Renal cortical epithelial cell (primary cell): ENCODE measurements around the gene CDH23. TPM values are rescaled to one million over a fixed set of nuclear protein-coding genes. Genes with fewer than 3 reads are reported as not detected.

Experiments
- DNase-seq: peaks from one replicate; pipeline ENCODE4 v3.0.0-alpha.2; 2011; ENCODE audit warnings: low read depth
- total RNA-seq: library from RNA; depleted of rRNA; stranded (reverse); fragments of >200 nt; gene quantifications from 2 replicates; pipeline ENCODE4 v1.2.3, GENCODE V29; 2014

CDH23 gene
- total RNA-seq, 1 donor from 2014 or later = not detected

DNA sequence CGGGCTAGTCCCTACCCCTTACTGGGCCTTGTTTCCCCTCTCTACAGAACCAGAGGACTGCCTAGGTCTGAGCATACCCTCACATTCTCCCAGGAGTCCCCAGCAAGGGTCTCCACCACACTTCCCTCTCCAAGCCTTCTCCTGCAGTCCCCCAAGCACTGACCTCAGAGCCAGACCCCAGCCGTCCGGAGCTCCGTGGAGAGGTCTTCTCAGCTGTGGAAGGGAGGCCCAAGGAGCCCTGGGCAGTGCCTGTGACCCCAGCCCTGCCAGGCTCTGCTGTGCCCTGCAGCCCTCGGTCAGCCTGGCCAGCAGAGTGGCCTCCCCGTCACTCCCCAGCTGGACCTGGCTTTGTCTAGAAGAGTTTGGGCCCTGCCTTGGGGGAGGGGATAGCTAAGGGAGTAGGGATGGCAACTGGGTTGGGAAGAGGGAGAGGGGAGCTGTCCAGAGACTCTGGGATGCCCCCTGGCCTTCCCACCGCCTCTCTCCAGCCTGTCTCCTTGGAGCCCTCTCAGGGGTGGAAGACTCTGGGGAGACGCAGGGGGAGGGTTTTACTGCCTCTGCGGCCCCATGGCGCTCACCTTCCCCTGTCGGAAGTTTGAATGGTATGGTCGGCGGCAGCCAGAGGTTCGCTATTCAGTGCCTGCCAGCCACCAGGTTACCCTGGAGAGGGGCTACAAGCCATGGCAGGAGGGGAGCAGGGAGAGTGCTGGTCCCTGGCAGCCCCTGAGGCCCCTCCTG, 322.9 kb downstream of the CDH23 start, which contains the start of gene C10orf105:
Gene C10orf105, minus strand, starts transcription at position 315 of the 738 bp plus-strand sequence. CDS start 3,441 bp downstream, outside the sequence.
- no peak for DNase-seq

GRCh38 chr10:71720288-71720687, 323.6 kb downstream of the CDH23 start:
- no peak for DNase-seq

- DNase-seq = no peak
Measured at GRCh38 chr10:71721313-71721712, 324.6 kb downstream of the CDH23 start.

DNA sequence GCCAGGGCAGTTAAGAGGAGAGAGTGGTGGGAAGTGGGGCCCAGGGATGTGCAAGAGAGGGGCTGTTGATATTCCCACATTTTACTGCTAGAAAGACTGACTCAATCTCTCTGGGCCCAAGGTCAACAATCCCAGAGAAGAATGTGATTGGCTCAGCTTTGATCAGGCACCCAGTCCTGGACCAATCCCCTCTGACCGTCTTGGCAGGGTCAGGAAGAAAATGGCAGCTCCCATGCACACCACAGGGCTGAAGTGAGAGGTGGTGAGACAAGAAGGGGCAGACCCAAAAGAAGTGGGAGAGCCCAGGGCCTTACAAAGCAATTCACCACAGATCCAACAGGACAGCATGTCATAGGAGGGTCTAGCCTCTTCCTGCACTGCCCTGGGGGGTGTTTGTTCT, 326.1 kb downstream of the CDH23 start:
- no peak for DNase-seq

DNA sequence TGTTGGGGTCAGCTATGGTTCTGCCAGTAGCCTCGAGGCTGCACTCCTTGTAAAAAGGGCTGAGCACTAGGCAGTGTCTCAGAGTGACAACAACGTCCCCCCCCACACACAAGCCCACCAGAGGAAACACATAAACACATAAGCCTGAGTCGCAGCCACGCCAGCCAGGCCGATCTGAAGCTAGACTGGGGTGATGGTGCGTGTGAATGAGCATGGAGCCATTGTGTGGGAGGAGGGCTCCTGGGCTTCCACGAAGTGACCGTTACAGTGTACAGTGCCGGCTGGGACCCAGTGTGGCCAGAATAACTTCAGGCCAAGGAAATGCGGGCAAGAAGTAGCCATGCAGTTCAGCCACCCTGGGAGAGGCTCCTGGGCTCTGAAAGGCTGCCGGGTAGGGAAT, 326.6 kb downstream of the CDH23 start:
- no peak for DNase-seq

DNA sequence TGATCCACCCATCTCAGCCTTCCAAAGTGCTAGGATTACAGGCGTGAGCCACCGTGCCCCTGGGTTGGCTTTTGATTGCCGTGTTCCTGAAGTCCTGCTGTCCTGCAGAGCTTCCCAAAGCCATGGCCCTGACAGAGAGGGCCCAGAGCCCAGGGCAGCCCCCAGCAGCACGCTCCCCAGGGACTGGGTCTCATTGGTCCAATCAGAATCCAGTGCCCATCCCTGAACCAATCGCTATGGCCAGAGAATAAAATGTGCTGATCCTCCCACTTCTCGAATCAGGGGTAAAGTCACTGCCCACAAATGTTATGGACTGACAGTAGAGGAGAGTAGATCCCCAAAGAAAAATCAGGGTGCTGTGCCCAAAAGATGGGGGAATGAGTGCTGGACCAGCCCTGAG, 327.8 kb downstream of the CDH23 start:
- no peak for DNase-seq

DNA sequence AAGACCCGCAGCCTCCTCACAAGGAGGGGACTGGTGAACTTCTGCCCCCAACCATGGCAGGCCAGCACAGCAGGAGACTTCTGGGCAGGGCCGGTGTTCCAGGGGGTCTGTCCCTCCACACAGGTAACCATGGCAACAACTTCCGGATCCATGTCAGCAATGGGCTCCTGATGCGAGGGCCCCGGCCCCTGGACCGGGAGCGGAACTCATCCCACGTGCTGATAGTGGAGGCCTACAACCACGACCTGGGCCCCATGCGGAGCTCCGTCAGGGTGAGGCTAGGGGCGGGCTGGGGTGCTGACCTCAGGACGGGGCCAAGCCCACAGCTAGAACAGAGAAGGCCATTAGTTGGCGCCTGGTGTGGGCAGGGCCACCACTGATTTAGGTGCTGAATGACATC, 328.5 kb downstream of the CDH23 start:
- no peak for DNase-seq

DNA sequence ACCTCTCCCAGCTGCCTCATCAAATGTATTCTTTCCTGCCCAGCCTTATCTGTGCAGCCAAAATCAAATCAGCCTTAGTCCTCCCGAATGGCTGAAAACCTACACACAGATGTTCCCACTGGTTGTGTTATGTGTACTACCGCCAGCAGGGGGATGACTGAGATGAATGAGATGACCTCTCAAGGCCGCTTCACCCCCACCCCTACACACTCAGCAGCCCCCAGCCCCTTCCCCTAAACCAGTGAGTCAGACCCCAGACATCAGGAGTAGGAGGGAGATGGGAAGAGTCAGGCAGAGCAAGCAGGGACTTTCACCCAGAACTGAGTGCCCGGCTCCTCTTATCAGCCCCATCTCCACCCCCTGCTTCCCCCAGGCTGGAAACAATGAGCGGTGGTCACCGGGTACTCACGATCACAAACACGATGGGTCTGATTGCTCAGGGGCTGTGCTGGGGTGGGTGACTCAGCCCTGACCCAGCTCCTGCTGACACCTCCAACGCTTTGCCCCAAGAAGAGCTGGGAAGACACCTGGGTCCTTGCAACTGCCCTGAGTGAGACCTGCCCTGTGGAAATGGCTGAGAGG, 329.4 kb downstream of the CDH23 start:
- DNase-seq = no peak

DNA sequence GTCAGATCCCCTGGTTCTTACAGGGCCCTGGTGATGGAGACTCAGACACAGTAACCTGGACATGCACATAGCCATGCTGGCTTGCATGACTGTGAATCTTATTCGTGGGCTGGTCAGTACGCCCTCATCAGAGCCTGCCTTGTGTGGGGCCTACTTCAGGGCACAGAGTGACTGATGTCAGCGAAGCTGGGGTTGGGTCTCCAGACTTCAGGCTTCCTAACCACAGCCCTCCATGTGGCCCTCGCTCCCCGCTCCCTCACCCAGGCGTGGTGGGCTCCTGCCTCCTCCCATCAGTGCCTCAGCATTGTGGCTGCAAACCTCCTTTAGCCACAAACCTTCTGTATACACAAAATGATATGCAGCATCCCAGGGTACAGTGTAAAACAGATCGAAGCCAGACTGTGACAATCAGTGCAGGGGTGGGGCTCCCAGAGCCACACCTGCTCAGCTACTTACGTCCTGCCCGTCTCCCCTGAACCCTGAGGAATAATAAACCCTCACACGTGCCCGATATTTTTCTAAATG, 329.9 kb downstream of the CDH23 start:
- DNase-seq = no peak

DNA sequence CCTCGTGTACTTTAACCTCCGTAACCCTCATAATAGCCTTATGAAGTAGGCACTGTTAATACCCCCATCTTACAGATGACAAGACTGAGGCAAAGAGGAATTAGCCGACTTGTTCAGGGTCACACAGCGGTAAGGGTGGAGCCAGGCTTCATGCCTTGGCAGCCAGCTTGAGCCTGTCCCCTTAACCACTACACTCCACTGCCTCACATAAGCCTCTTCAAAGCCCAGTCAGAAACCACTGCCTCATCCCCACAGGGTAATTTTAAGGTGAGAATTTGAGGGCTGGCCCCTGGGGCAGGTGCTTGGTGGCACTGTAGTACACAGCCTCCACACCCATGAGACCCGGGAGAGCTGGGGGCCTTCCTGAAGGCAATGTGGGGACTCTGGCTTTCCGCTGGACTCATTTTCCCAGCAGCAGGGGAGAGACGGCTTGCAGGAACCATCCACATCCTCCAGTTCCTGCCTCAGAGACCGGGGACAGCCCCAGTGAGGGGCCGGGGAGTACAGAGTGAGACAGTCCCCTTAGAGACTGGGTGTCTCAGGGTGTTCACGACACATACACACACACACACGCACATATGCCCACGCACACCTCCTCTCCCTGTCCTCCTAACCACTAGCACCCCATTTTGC, 330.5 kb downstream of the CDH23 start:
- no peak for DNase-seq

DNA sequence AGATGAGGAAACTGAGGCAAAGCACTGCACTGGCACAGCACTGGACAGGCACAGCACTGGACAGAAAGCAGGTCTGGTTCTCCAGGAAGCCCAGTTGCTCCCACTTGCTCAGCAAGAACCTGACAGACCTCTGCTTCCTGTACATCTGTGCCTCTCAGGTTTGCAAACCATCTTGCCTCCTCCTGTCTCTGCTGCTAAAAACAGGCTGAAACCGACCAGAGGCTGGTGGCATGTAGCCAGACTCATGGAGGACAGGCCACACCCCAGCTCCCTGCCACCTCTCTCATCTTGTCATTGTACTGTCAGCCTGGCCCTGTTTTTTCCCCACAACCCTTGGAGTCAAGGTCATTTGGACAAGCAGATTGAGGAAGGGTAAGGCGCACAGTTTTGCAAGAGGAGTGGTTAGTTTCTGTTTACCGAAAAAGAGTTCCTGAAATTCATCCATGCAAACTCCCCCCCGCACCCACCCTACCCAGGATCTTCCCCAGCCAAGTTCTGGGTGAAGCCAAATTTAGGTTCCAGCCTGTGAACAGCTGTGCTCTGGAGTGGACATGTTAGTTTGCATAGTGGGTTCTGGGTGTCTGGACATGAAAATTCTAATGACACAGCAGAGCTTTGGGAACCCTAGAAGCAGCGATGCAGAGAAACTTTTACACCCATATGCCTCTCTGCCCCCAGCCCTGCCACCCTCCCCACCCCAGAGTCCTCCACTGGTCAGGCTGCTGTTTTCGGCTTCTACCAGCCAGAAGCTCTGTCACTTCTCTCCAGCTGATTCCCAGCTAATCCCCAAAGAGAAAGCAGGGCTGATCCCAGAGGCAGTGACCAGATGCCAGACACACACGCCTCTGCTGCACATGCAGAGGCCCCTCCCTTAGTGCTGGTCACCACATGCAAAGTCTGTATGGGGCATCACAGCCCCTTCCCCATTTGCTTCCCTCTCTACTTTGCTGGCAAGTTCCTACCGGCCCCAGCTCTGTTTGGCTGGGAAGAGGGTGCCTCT, 331.3 kb downstream of the CDH23 start:
- peak; percentile 19 for DNase-seq

- peak; percentile 80 for DNase-seq
Measured at GRCh38 chr10:71729161-71729636, 332.5 kb downstream of the CDH23 start.

DNA sequence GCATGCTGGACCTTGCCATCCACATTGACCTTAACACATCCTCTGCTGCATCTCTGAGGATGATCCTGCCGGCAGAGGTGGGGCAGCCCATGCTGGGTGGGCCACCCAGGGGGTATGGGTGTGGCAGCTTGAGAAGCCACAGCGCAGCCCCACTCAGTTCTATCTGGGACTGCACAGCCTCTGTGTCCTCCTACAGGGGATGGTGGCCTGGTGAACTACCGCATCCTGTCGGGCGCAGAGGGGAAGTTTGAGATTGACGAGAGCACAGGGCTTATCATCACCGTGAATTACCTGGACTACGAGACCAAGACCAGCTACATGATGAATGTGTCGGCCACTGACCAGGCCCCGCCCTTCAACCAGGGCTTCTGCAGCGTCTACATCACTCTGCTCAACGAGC, 335.1 kb downstream of the CDH23 start:
- no peak for DNase-seq

DNA sequence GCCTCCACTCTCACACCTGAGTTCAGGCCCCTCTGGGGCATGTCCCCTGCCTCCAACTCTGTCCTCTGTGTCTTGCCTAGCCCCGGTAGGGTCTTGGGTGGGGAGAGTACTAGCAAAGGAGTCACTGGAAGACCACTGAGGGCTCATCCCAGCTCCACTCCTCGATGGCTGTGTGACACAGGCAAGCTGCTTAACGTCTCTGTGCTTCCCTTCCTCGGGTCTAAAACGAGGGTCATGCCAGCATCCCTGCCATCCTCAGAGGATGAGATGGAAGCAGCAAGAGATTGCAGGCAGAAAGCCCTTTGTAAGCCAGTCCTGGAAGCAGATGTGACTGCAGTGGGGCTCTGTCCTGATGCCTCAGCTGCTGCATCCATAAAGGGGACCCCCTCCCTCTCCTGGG, 338.1 kb downstream of the CDH23 start:
- no peak for DNase-seq

DNA sequence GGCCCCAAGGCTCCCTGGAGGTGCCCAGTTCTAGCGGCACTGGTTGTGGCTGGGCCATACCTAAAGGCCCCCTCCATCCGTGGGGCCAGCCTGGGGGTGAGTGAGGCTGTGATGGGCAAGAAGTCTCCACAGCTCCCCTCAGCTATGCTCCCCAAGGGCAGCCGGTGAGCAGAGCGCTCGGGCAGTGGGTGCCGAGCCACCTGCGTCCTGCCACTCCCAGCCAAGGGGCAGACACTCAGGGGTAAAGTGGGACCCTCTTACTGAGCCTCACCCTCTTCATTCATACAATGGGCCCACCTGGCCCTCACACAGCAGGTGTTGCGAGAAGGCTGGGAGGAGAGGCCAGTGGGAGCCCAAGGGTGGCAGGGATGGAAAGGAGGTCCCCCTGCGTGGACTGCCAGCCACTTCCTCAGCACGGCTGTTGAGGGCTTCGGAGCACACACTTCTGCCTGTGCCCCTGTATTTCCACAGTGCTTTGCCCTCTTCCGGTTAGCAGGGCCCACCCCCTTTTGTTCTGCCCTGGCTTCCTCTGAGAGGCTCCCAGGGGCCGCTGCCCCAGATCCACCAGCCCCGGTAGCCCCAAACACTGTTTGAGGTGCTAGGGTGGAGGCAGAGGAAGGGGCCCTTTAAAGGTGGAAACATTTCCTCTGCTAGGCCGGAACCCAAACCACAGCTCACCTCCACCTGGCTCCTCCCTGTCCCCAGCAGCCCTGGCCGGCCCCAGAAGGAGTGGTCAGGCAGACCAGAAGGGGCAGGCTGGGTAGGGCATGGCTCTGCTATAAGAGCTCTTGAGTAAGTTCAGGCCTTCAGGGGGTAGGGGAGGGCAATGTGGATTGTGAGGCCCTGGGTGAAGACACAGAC, 339.2 kb downstream of the CDH23 start:
- DNase-seq = no peak

DNA sequence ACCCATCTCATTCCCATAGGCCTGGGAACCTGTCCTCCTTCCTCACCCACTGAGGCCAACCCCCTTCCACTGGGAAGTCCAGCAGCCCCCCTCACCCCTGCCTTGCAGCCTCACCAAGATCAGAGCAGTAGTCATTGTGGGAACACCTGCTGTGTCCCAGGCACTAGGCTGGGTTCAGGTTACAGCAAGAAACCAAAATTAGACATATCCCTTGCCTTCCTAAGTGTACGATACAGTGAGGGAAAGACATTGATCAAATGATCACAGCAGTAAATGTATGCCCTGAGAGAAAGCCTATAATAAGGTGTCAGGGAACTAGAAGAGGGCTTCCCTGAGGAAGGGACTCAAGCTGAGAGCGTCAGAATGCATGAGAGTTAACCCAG, 339.8 kb downstream of the CDH23 start:
- DNase-seq = no peak

- no peak for DNase-seq
Measured at GRCh38 chr10:71737001-71737833, 340.5 kb downstream of the CDH23 start.

- DNase-seq = no peak
Measured at GRCh38 chr10:71737834-71738197, 341.1 kb downstream of the CDH23 start.

- no peak for DNase-seq
Measured at GRCh38 chr10:71739358-71739900, 342.7 kb downstream of the CDH23 start.
